Esophagus squamous epithelium (tissue), 4 donors: ENCODE data around the gene CD2.

Experiments used
- POLR2A ChIP-seq, 4 donors: fragments of 450-650 bp; IDR thresholded peaks; one replicate each; pipeline ENCODE4 v1.6.1; 2017; ENCODE audit warnings: antibody characterized with exemption in 4 of 4, mild to moderate bottlenecking in 4 of 4, moderate library complexity in 3 of 4
- TF ChIP-seq, protein P1 (sequence below), 6 experiments: fragments of 450-650 bp in 4 of 6; fragments of 200-600 bp in 2 of 6; sonication (generic) in 2 of 6; IDR thresholded peaks; one replicate each; pipeline ENCODE4 v1.5.1; 2016 to 2019; ENCODE audit warnings: antibody characterized with exemption in 6 of 6, mild to moderate bottlenecking in 4 of 6, moderate library complexity in 4 of 6

- no peak for TF ChIP-seq POLR2A (IDR thresholded peaks at IDR 0.05)
- TF ChIP-seq, protein P1, sequence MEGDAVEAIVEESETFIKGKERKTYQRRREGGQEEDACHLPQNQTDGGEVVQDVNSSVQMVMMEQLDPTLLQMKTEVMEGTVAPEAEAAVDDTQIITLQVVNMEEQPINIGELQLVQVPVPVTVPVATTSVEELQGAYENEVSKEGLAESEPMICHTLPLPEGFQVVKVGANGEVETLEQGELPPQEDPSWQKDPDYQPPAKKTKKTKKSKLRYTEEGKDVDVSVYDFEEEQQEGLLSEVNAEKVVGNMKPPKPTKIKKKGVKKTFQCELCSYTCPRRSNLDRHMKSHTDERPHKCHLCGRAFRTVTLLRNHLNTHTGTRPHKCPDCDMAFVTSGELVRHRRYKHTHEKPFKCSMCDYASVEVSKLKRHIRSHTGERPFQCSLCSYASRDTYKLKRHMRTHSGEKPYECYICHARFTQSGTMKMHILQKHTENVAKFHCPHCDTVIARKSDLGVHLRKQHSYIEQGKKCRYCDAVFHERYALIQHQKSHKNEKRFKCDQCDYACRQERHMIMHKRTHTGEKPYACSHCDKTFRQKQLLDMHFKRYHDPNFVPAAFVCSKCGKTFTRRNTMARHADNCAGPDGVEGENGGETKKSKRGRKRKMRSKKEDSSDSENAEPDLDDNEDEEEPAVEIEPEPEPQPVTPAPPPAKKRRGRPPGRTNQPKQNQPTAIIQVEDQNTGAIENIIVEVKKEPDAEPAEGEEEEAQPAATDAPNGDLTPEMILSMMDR (IDR thresholded peaks at IDR 0.05), result no peak
These were observed 14.7 kb upstream of the CD2 start for GRCh38 chr1:116739371-116740012.
